GM19328 (cell line): Measurements from ENCODE around the gene GGTLC3.
A peak's percentile ranks its signal among the peaks of the same experiment; 100 is the strongest.
"Not testable (repeated sequence)": the region's sequence is repeated elsewhere in the genome, so short reads cannot be mapped to it uniquely, and the experiment has no call there.

ENCODE experiments used
- ATAC-seq: cut with Tn5 transposase; IDR thresholded peaks from one replicate; pipeline ENCODE4 v1.9.1; 2021; ENCODE audit warnings: mild to moderate bottlenecking, moderate library complexity; ENCODE audit not compliant: unreplicated experiment

GGTLC3 gene

DNA sequence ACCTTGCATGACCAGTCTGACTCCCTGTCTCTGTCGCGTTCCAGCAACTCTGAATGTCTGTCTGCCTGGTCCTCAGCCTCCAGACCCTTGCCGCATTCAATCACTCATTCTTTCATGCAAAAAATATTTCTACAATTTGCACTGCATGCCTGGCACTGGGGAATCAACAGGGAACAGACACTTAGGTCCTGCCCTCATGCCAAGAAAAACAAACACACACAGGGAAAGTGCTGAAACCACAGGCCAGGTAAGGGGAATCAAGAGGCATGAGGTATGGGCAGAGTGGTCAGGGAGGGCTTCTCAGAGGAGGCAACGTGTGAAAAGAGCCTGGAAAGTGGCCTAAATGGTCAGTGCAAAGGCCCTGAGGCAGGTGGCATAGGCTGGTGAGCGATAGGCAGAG lies at the start of gene GGTLC3:
GGTLC3 (minus strand) TSS at position 101 of the 400 bp plus-strand sequence. CDS start 264 bp downstream, outside the sequence.
- ATAC-seq, result not testable (repeated sequence)

DNA sequence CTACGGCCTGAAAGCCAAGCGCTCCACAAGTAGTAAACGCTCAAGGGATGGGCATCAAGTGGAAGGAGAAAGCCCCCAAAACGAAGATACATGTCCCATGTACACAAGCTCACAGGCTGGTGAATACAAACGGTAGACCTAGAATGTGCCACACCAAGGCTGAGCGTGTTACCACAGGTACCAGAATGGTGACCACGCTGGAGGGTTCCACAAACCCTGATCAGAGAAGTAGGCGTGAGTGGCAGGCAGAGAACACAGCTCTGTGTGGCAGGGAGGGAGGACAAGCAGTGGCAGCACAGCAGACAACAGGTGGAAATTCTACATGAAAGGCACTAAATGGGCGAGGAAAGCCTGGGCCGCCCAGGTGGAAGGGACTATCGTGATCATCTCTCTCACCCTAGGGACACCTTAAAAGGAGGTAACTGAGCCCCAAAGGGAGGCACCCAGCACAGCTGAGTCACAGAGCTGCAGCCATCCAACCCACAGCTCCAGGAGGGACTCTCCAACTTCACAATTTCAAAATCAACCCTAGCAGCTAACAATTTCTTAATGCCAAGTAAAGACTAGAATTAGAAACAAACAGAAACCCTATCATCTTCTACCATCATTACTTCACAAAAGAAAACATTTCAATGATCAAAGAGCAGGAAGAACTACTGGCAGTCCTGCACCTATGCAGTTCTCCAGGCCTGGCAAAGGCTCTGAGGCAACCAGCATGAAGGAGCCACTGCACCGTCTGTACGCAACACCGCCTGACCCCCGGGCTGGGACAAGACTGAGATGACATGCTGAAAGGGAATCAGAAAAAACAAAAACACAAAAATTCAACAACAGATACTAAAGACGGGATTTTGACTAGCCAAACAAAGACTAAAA lies 42.4 kb upstream of the GGTLC3 start:
- not testable (repeated sequence) for ATAC-seq

GRCh38 chr22:18558939-18559338 lies 41.0 kb upstream of the GGTLC3 start:
- not testable (repeated sequence) for ATAC-seq

DNA sequence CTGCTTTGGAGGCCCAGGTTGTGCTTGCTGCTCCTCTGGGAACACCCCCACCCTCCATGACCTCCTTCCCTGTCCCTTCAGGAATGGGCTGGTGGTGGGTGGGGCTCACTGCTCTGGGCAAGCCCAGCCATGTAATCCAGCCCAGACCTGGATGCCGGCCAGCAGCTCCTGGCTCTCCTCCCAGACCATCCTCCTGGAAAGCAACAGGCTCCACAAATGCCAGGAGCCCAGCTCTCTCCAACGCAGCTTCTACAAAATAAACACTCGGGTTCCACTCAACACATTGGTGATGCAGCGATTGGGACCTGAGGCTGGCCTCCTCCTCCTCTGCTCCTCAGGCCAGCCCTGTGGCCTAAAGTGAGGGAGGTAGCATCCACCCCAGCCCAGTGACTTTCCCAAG lies 40.6 kb upstream of the GGTLC3 start:
- ATAC-seq, result not testable (repeated sequence)

- not testable (repeated sequence) for ATAC-seq
Observed at GRCh38 chr22:18554280-18555256, 36.6 kb upstream of the GGTLC3 start.

DNA sequence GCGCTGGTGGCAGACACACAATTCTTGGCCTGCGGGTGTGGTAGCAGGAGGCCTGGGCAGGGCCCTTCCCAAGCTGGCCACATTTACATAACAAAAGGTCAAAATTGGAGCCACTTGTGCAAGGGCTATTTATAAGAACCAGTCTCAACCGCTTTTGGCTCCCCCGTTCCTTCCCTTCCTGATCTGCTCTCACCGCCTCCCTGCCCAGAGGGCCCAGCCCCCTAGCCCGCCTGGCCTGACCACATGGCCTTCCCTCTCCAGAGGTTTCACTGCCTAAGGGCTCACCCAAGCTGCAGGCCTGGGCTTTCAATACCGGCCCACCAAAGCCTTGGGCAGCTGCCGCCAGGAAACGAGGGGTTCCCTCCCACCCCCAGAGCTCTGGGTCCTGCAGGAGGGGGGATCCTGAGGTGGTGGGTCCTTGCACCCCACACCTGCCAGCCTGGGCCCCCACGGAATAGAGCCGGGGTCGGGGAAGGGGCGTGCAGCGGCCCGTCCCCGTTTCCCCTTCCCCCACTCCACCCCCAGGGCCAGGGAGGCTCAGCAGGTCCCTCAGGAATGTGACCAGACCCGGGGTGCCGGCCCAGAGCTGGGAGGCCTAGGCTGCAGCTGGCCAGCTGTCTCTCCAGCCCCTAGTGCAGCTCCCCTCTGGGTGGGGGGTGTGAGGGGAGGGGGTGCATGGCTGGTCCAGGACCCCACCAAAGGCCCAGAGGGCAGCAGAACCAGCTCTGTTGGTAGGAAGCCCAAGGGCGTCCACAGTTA lies 35.1 kb upstream of the GGTLC3 start:
- ATAC-seq, result not testable (repeated sequence)

- not testable (repeated sequence) for ATAC-seq
Observed at GRCh38 chr22:18551046-18551445, 33.1 kb upstream of the GGTLC3 start.

- ATAC-seq, result not testable (repeated sequence)
Observed at GRCh38 chr22:18549458-18550179, 31.7 kb upstream of the GGTLC3 start.

DNA sequence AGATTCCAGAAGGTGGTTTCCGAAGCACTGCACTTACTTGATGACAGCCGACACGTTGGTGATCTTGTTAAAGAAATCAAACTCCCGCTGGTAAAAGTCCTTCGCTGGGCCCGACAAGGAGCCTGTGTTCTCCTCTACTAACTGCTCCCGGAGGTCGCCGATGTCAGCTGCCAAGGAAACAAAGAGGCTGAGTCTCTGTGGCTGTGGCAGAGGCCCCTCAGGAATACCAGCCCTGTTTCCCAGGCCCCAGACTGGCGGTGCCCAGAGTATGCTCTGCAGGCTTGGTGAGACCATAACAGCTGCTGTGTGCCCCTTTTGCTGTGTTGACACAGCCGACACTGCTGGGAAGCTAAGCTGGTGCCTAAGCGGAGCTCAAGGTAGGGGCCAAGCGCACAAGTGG lies 26.7 kb upstream of the GGTLC3 start:
- not testable (repeated sequence) for ATAC-seq

DNA sequence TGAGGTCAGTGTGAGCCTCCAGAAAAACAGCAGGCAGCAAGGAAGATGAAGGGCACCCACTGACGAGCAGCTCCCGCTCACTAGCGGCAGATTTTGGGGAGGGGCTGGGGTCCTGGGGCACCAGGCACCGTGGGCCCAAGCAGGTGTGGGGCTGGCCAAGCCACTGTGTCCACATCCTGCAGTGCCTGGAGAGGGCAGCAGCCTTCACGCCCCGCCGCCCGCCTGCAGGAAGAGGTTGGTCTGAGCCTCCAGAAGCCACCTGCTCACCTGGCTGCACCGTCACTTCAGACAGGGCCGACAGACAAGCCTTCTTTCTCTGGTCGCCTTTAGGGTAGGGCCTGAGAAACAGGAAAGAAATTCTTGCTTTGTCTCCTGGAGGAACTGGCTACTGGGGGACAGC lies 25.4 kb upstream of the GGTLC3 start:
- not testable (repeated sequence) for ATAC-seq

GRCh38 chr22:18539994-18540393 lies 22.0 kb upstream of the GGTLC3 start:
- ATAC-seq, result not testable (repeated sequence)

- not testable (repeated sequence) for ATAC-seq
Observed at GRCh38 chr22:18534315-18534714, 16.4 kb upstream of the GGTLC3 start.

- ATAC-seq, result not testable (repeated sequence)
Observed at GRCh38 chr22:18533633-18534032, 15.7 kb upstream of the GGTLC3 start.

GRCh38 chr22:18529416-18530145 lies 11.6 kb upstream of the GGTLC3 start:
- ATAC-seq, result peak; percentile 4

GRCh38 chr22:18528597-18529415 lies 10.8 kb upstream of the GGTLC3 start:
- peak; percentile 70 for ATAC-seq

- ATAC-seq, result peak; percentile 20
Observed at GRCh38 chr22:18527752-18528596, 10.0 kb upstream of the GGTLC3 start, which contains the start of gene TMEM191B. TMEM191B (plus strand) TSS chr22:18527802; CDS start chr22:18527981, 179 bp downstream.

DNA sequence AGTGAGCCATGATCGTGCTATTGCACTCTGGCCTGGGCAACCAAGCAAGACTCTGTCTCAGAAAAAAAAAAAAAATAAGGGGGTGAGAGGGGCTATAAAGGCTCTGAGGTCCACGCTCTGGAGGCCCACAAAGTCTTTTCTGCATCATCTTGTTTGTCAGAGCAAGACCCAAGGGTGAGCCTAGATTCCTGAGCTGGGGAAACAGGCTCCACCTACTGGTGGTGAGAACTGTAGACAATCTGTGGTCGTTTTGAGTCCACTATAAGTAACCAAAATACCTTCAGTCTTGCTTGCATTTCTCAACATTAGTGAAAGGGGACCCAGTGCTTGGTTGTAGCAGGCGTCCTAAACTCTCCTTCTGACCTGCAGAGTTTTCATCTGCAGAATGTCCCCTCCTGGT lies 5.4 kb upstream of the GGTLC3 start:
- not testable (repeated sequence) for ATAC-seq
